Testis (tissue), 3 donors: Measurements from ENCODE around the gene TMEM63C. TPM values are rescaled to one million over a fixed set of nuclear protein-coding genes. Genes with fewer than 3 reads are reported as not detected.

Experiments
- DNase-seq: peaks from one replicate; pipeline ENCODE4 v3.0.0-alpha.2; 2019
- H3K27ac ChIP-seq, 2 donors: fragments of 200-600 bp; sonication (generic); one replicate each; pipeline ENCODE4 v1.5.1; 2019
- H3K27me3 ChIP-seq: fragments of 200-600 bp; sonication (generic); one replicate; pipeline ENCODE4 v1.5.1; 2019
- H3K36me3 ChIP-seq: fragments of 200-600 bp; sonication (generic); one replicate; pipeline ENCODE4 v1.5.1; 2017; ENCODE audit warnings: low read depth; ENCODE audit errors: missing control alignments
- H3K4me1 ChIP-seq: fragments of 200-600 bp; sonication (generic); one replicate; pipeline ENCODE4 v1.5.1; 2019
- H3K4me3 ChIP-seq, 2 donors: fragments of 200-600 bp; sonication (generic); one replicate each; pipeline ENCODE4 v1.5.1; 2017 to 2019
- H3K9me3 ChIP-seq: fragments of 200-600 bp; sonication (generic); one replicate; pipeline ENCODE4 v1.5.1; 2017
- CTCF ChIP-seq, 3 experiments: fragments of 450-650 bp in 2 of 3; fragments of 200-600 bp in 1 of 3; sonication (generic) in 1 of 3; IDR thresholded peaks; one replicate each; pipeline ENCODE4 v1.5.1; 2016 to 2019; ENCODE audit warnings: antibody characterized with exemption in 3 of 3, mild to moderate bottlenecking in 2 of 3, moderate library complexity in 1 of 3
- POLR2A ChIP-seq: fragments of 450-650 bp; IDR thresholded peaks from one replicate; pipeline ENCODE4 v1.6.1; 2017; ENCODE audit warnings: antibody characterized with exemption, mild to moderate bottlenecking, moderate library complexity
- WGBS, 2 donors: methylation state at CpG; one replicate each; pipeline ENCODE4 v1.1.5; 2018; 5-methylcytosine and 5-hydroxymethylcytosine counted together
- intact Hi-C: fragments of 100-400 bp; cut with DNase I; formaldehyde crosslinking; loops from one replicate; pipeline ENCODE4 v1.15.1; 2023; ENCODE audit warnings: low total_unique reads
- polyA plus RNA-seq: library from polyadenylated mRNA; stranded (reverse); fragments of 350-450 nt; fragmentation: Illumina TruSeq; extraction: RNeasy Lipid Tissue Mini Kit (QIAGEN cat#74804); gene quantifications from one replicate; pipeline ENCODE4 v1.2.3, GENCODE V29; 2014; ENCODE audit warnings: low read depth, low replicate concordance; ENCODE audit not compliant: insufficient read depth
- total RNA-seq, 2 donors: library from RNA; depleted of rRNA; stranded (reverse); fragments of >200 nt; gene quantifications; one replicate each; pipeline ENCODE4 v1.2.3, GENCODE V29; 2016

Gene TMEM63C
- total and polyA plus RNA-seq, 3 donors from 2014 or later = 14.1 to 21.0 (median 20.7) TPM

- WGBS, 2 donors = 2 to 3% methylated on average over 21 to 50 of the region's 52 CpGs
- no peaks in the 10 kb centered on the region for H3K27me3 ChIP-seq
- intact Hi-C loops = no loop called here
- H3K4me3 ChIP-seq = peak overlapping the region in 1 of 2 donors; percentile 32
- no peak overlapping the region for H3K27ac ChIP-seq
- H3K36me3 ChIP-seq = no peaks in the 10 kb centered on the region
- no peaks in the 10 kb centered on the region for H3K9me3 ChIP-seq
- DNase-seq = peak; percentile 63
- TF ChIP-seq CTCF (IDR thresholded peaks at IDR 0.05) (peak in 2 of 3 experiments; percentile 24 to 41), POLR2A (no peak)
- H3K4me1 ChIP-seq = peaks cover 10% of the 10 kb centered on the region
Measured at GRCh38 chr14:77139540-77140358, 41.8 kb upstream of the TMEM63C start.

- Histone ChIP-seq H3K27ac (no peak overlapping the region), H3K36me3 (no peaks in the 10 kb centered on the region), H3K27me3 (no peaks in the 10 kb centered on the region), H3K4me1 (peaks cover 10% of the 10 kb centered on the region), H3K9me3 (no peaks in the 10 kb centered on the region), H3K4me3 (peak overlapping the region; percentile 37 to 53)
- WGBS, 2 donors = 1% methylated on average over 35 to 42 of the region's 67 CpGs
- DNase-seq = no peak
- intact Hi-C loops = no loop called here
- TF ChIP-seq CTCF (IDR thresholded peaks at IDR 0.05) (no peak), POLR2A (no peak)
Measured at GRCh38 chr14:77140359-77141213, 41.0 kb upstream of the TMEM63C start.

GRCh38 chr14:77141214-77142004, 40.2 kb upstream of the TMEM63C start, which contains the start of gene ZDHHC22:
TSS of gene ZDHHC22 (minus strand) at chr14:77141791. CDS start at chr14:77139738, 2,053 bp downstream.
- TF ChIP-seq POLR2A (no peak), CTCF (IDR thresholded peaks at IDR 0.05) (peak in 2 of 3 experiments; percentile 28 to 40)
- no peak for DNase-seq
- H3K9me3 ChIP-seq = no peaks in the 10 kb centered on the region
- 0 to 1% methylated on average over 15 to 30 of the region's 77 CpGs for WGBS, 2 donors
- peak within 1 kb of the TSS; percentile 37 to 53 for H3K4me3 ChIP-seq
- no peak within 1 kb of the TSS for H3K27ac ChIP-seq
- intact Hi-C loops = no loop called here
- no peaks in the 10 kb centered on the region for H3K36me3 ChIP-seq
- H3K4me1 ChIP-seq = peaks cover 10% of the 10 kb centered on the region
- H3K27me3 ChIP-seq = no peaks in the 10 kb centered on the region

- no peaks in the 10 kb centered on the region for H3K27me3 ChIP-seq
- H3K4me3 ChIP-seq = peak overlapping the region in 1 of 2 donors; percentile 53
- WGBS, 2 donors = 17 to 25% methylated on average over 4 to 9 of the region's 9 CpGs
- H3K4me1 ChIP-seq = peaks cover 10% of the 10 kb centered on the region
- intact Hi-C loops = no loop called here
- no peak for DNase-seq
- H3K9me3 ChIP-seq = no peaks in the 10 kb centered on the region
- TF ChIP-seq POLR2A (no peak), CTCF (IDR thresholded peaks at IDR 0.05) (no peak)
- H3K27ac ChIP-seq = no peak overlapping the region
- no peaks in the 10 kb centered on the region for H3K36me3 ChIP-seq
Measured at GRCh38 chr14:77142005-77142800, 39.4 kb upstream of the TMEM63C start.
